ENCODE data around the gene TADA2B.

DNA sequence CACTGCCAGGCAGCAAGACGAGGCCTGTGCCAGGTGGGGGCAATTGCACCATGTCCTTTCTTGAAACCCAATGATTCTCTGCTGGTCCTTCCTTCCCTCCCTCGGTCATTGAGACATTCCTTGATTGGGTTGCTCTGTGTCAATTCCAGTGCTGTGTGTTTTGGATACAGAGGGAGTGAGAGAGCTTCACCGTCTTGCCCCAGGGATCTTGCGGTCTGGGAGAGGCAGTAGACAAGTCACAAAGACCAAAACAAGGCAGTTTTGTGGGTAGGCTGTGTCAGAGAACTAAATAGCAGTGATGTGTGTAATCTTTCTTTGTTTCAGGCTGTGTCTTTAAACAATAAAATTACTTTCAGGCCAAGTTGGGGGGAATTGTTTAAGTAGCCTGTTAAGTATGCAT is 38.8 kb upstream of the TADA2B start:
- TF ChIP-seq, protein P1, sequence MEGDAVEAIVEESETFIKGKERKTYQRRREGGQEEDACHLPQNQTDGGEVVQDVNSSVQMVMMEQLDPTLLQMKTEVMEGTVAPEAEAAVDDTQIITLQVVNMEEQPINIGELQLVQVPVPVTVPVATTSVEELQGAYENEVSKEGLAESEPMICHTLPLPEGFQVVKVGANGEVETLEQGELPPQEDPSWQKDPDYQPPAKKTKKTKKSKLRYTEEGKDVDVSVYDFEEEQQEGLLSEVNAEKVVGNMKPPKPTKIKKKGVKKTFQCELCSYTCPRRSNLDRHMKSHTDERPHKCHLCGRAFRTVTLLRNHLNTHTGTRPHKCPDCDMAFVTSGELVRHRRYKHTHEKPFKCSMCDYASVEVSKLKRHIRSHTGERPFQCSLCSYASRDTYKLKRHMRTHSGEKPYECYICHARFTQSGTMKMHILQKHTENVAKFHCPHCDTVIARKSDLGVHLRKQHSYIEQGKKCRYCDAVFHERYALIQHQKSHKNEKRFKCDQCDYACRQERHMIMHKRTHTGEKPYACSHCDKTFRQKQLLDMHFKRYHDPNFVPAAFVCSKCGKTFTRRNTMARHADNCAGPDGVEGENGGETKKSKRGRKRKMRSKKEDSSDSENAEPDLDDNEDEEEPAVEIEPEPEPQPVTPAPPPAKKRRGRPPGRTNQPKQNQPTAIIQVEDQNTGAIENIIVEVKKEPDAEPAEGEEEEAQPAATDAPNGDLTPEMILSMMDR (IDR thresholded peaks at IDR 0.05) = no peak
- TF ChIP-seq EP300 (IDR thresholded peaks at IDR 0.05) = no peak
